OCI-LY7 (cell line): ENCODE measurements around the gene UGDH.

Experiments
- CTCF ChIP-seq: fragments of 200-600 bp; sonication (generic); conservative IDR thresholded peaks from 2 replicates; pipeline ENCODE4 v1.5.1; 2014; ENCODE audit warnings: mild to moderate bottlenecking, antibody characterized with exemption, low read length, moderate library complexity, mixed read lengths
- EZH2phosphoT487 ChIP-seq: fragments of 200-600 bp; sonication (generic); IDR thresholded peaks from 2 replicates; pipeline ENCODE4 v1.6.1; 2018; ENCODE audit warnings: low read depth, borderline replicate concordance, mild to moderate bottlenecking, mixed run types, antibody characterized with exemption, low read length, moderate library complexity, mixed read lengths

- TF ChIP-seq CTCF, result no peak
- no peak for TF ChIP-seq EZH2phosphoT487
Observed at GRCh38 chr4:39466747-39467146, 60.5 kb downstream of the UGDH start.
